ENCODE measurements around the gene MAD2L2.

The MAD2L2 gene

DNA sequence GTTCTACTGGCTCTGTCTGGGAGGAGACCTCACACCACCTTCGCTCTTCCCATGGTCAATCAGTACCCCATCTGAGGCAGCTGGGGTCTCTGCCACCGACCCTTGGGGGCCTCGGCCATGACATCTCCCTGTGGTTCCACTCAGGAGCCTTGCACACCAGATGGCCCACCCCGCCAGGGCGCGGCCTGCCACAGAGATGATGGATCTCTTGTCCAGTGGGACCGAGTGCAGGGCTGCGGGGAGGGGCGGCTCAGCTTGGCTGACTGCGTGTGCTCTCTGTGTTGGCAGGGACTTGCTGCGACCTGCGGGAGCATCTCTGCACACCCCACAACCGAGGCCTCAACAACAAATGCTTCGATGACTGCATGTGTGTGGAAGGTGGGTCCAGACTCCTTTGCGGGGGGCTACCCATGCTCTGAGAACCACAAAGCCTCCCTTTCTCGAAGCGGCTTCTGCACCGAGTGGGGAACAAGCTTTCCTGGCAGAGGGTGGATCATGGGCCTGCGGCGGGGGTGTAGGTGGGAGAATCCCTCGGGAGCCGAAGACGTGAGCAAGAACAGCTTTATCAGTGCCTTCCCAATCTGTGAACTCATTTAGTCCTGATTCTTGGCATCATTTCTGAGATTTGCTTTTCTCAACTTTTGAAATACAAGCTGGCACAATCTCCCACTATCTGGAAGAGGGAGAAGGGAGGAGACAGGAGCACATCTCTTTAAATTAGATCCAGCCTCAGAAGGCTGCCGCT, 34.1 kb upstream of the MAD2L2 start:
- no peak for DNase-seq (ENCODE audit: low read depth)
- H3K4me3 ChIP-seq (ENCODE audit: low read depth, low read length), result no peak overlapping the region
- TF ChIP-seq, protein P1, sequence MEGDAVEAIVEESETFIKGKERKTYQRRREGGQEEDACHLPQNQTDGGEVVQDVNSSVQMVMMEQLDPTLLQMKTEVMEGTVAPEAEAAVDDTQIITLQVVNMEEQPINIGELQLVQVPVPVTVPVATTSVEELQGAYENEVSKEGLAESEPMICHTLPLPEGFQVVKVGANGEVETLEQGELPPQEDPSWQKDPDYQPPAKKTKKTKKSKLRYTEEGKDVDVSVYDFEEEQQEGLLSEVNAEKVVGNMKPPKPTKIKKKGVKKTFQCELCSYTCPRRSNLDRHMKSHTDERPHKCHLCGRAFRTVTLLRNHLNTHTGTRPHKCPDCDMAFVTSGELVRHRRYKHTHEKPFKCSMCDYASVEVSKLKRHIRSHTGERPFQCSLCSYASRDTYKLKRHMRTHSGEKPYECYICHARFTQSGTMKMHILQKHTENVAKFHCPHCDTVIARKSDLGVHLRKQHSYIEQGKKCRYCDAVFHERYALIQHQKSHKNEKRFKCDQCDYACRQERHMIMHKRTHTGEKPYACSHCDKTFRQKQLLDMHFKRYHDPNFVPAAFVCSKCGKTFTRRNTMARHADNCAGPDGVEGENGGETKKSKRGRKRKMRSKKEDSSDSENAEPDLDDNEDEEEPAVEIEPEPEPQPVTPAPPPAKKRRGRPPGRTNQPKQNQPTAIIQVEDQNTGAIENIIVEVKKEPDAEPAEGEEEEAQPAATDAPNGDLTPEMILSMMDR (IDR thresholded peaks at IDR 0.05; ENCODE audit: control insufficient read depth, extremely low read depth, insufficient read depth), result no peak

DNA sequence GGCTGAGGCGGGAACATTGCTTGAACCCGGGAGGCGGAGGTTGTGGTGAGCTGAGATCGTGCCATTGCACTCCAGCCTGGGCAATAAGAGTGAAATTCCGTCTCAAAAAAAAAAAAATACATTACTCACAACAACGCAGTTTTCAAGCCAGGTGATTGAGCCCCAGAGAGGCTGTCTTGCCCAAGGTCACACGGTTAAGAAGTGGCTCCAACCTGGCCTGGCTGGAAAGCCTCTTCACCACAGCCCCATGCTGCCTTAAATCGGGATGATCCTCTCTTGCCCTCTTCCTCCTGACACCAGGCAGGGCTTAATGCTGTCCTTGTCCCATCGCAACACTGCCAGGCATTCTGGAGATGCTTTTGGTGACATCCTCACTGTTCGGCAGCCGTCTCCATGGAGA, 32.1 kb upstream of the MAD2L2 start:
- TF ChIP-seq, protein P1 (IDR thresholded peaks at IDR 0.05; ENCODE audit: control insufficient read depth, extremely low read depth, insufficient read depth), result no peak
- no peak for DNase-seq (ENCODE audit: low read depth)

DNA sequence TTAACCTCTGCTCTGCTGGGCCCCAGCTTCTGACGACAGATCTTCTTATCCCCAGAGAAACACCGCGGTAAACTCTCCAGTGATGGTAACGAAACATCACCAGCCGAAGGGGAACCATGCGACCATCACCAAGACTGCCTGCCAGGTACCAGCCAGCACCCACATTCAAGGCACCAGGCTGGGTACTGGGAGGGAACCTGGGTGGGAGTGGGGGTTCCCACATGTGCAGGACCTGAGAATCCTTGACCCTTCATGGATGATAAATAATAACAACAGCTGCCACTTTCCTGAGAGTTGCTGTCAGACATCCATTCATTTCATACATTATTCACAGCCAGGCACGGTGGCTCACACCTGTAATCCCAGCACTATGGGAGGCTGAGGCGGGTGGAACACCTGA, 31.3 kb upstream of the MAD2L2 start:
- no peak for DNase-seq (ENCODE audit: low read depth)
- TF ChIP-seq, protein P1 (IDR thresholded peaks at IDR 0.05; ENCODE audit: control insufficient read depth, extremely low read depth, insufficient read depth), result no peak
- H3K4me3 ChIP-seq (ENCODE audit: low read depth, low read length), result no peak overlapping the region

More for the DNA sequence above, 32.1 kb upstream of the MAD2L2 start:
- H3K4me3 ChIP-seq (ENCODE audit: low read depth, low read length), result no peak overlapping the region

DNA sequence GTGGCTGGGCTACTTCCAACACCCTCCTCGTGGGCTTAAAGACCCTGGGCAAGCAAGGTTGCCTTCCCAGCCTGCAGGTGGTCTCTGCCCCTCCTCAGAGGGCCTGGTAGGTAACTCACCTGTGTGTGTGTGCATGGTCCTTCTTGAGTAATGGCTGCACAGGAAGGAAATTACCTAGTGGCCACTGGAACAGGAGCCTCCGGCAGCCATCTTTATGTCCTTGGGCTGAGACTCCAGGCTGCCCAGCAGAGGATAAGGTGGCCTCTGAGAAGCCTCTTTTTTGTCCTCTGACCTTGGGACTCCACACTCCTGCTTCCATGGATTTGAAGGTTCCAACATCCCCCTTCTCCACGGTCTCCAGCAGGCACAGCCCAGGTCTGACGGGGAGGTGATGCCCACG, 30.5 kb upstream of the MAD2L2 start:
- no peak overlapping the region for H3K4me3 ChIP-seq (ENCODE audit: low read depth, low read length)
- TF ChIP-seq, protein P1 (IDR thresholded peaks at IDR 0.05; ENCODE audit: control insufficient read depth, extremely low read depth, insufficient read depth), result no peak
- no peak for DNase-seq (ENCODE audit: low read depth)

GRCh38 chr1:11708554-11709350, 27.8 kb upstream of the MAD2L2 start:
- H3K4me3 ChIP-seq (ENCODE audit: low read depth, low read length), result no peak overlapping the region
- DNase-seq (ENCODE audit: low read depth), result no peak
- TF ChIP-seq, protein P1 (IDR thresholded peaks at IDR 0.05; ENCODE audit: control insufficient read depth, extremely low read depth, insufficient read depth), result no peak

- no peak overlapping the region for H3K4me3 ChIP-seq (ENCODE audit: low read depth, low read length)
- TF ChIP-seq, protein P1 (IDR thresholded peaks at IDR 0.05; ENCODE audit: control insufficient read depth, extremely low read depth, insufficient read depth), result no peak
- DNase-seq (ENCODE audit: low read depth), result peak; percentile 30
Observed at GRCh38 chr1:11707621-11708276, 26.8 kb upstream of the MAD2L2 start.

All from LNCaP clone FGC (cell line).